Heart left ventricle (tissue), 13 donors: ENCODE data around the gene RAB3C.
"Not testable (repeated sequence)": the region's sequence is repeated elsewhere in the genome, so short reads cannot be mapped to it uniquely, and the experiment has no call there.

Experiments used
- CTCF ChIP-seq, 12 donors: fragments of 200-600 bp; sonication (generic) in 4 of 12; IDR thresholded peaks; one replicate each; pipeline versions ENCODE4 v1.5.0 to v1.8.0; 2018 to 2022; ENCODE audit warnings: antibody characterized with exemption in 12 of 12, mild to moderate bottlenecking in 5 of 12
- POLR2A ChIP-seq, 2 donors: fragments of 450-650 bp; IDR thresholded peaks; one replicate each; pipeline ENCODE4 v1.6.1; 2017; ENCODE audit warnings: antibody characterized with exemption in 2 of 2, mild to moderate bottlenecking in 2 of 2, moderate library complexity in 2 of 2
- donor health status: ischemic (EF 13 %, LVEDD 7.1; RV severe dilation, severe dysfunction).
- donor health status: DM: no; HTN: yes; CAD: no.
- donor health status: DM: no; HTN: no; CAD: no.
- donor health status: ischemic (EF 25% LVEDD 6.9; RV normal size, moderate dysfunction).
- donor health status: ischemic (EF 25% LVEDD 5.7; RV mildly dilated, moderate dysfunction).
- donor health status: ischemic (EF 35%, LVEDD 5.7; RV mildly dilated, moderate dysfunction).
- donor health status: nonischemic (EF 11% LVEDD 7.7; RV severe dilation, severe dysfunction).
- donor health status: DM: yes; HTN: yes; CAD: no.
- donor health status: PGD.
- donor health status: ischemic (EF 29% LVEDD 5.4; RV normal size, mild dysfunction).
- donor health status: nonischemic (EF 23%, LVEDD 6.1; RV moderate dilation, normal function).

DNA sequence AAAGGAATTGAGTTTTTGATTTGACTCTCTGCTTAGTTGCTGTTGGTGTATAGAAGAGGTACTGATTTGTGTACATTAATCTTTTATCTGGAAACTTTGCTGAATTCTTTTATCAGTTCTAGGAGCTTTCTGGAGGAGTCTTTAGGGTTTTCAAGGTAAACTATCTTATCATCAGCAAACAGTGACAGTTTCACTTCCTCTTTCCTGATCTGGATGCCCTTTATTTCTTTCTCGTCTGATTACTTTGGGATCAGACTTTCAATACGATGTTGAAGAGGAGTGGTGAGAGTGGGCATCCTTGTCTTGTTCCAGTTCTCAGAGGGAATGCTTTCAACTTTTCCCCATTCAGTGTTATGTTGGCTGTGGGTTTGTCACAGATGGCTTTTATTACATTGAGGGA is 17.7 kb downstream of the RAB3C start:
- TF ChIP-seq CTCF, POLR2A (IDR thresholded peaks at IDR 0.05): not testable (repeated sequence)
